NK-92 (cell line): ENCODE data around the gene CARS1.
"Not testable (repeated sequence)": the region's sequence is repeated elsewhere in the genome, so short reads cannot be mapped to it uniquely, and the experiment has no call there.

Experiments used
- DNase-seq: peaks from one replicate; lab custom pipeline; 2025; ENCODE audit not compliant: unreplicated experiment; lab: John Stamatoyannopoulos, UW

CARS1 gene

GRCh38 chr11:3063876-3064275, 6.7 kb upstream of the CARS1 start:
- not testable (repeated sequence) for DNase-seq

GRCh38 chr11:3063432-3063831, 6.2 kb upstream of the CARS1 start:
- not testable (repeated sequence) for DNase-seq

GRCh38 chr11:3060436-3061025, 3.3 kb upstream of the CARS1 start:
- DNase-seq: no peak

- no peak for DNase-seq
Observed at GRCh38 chr11:3058753-3059664, 1.8 kb upstream of the CARS1 start.

- no peak for DNase-seq
Observed at GRCh38 chr11:3056296-3057068, 741 bp downstream of the CARS1 start.

- no peak for DNase-seq
Observed at GRCh38 chr11:3055891-3056290, 1.3 kb downstream of the CARS1 start.

- no peak for DNase-seq
Observed at GRCh38 chr11:3052567-3052966, 4.7 kb downstream of the CARS1 start.

GRCh38 chr11:3052109-3052479, 5.1 kb downstream of the CARS1 start:
- no peak for DNase-seq

- DNase-seq: no peak
Observed at GRCh38 chr11:3051196-3052108, 5.8 kb downstream of the CARS1 start.

- DNase-seq: no peak
Observed at GRCh38 chr11:3050386-3051195, 6.6 kb downstream of the CARS1 start.

- no peak for DNase-seq
Observed at GRCh38 chr11:3049430-3050243, 7.6 kb downstream of the CARS1 start.

- no peak for DNase-seq
Observed at GRCh38 chr11:3047637-3048036, 9.6 kb downstream of the CARS1 start.

- DNase-seq: no peak
Observed at GRCh38 chr11:3046641-3047040, 10.6 kb downstream of the CARS1 start.

GRCh38 chr11:3046190-3046589, 11.0 kb downstream of the CARS1 start:
- DNase-seq: no peak

GRCh38 chr11:3044915-3045314, 12.3 kb downstream of the CARS1 start:
- DNase-seq: no peak

- DNase-seq: no peak
Observed at GRCh38 chr11:3044004-3044403, 13.2 kb downstream of the CARS1 start.

- no peak for DNase-seq
Observed at GRCh38 chr11:3043315-3043871, 13.8 kb downstream of the CARS1 start.

- no peak for DNase-seq
Observed at GRCh38 chr11:3042496-3043314, 14.5 kb downstream of the CARS1 start.
